IMR-90 (cell line): ENCODE measurements around the gene WDR70. TPM values are rescaled to one million over a fixed set of nuclear protein-coding genes. Genes with fewer than 3 reads are reported as not detected.

Experiments
- ATAC-seq: fragments of 200-7000 bp; cut with Tn5 transposase; 2 replicates; pipeline ENCODE4 v1.9.1; 2020; ENCODE audit warnings: low read depth, mild to moderate bottlenecking, moderate library complexity
- BruUV-seq: library from RNA; stranded (reverse); fragments of 400-500 nt; replicated peaks from 2 replicates; lab custom pipeline; 2021; lab: Mats Ljungman, UMichigan
- CTCF ChIA-PET: fragments of 300-600 bp; formaldehyde crosslinking; extraction: SDS; loops from one replicate; lab custom pipeline; 2021; ENCODE audit warnings: antibody characterized with exemption; lab: Yijun Ruan, JAX
- POLR2A ChIA-PET: fragments of 300-600 bp; sonication (Branson Sonifier 250); formaldehyde crosslinking; loops from one replicate; lab custom pipeline; 2022; ENCODE audit warnings: antibody characterized with exemption; ENCODE audit not compliant: unreplicated experiment; lab: Charles Lee
- DNase-seq: peaks from one replicate; pipeline ENCODE4 v3.0.0; 2013
- H2AFZ ChIP-seq: replicated peaks from 2 replicates; pipeline ENCODE3; 2013; ENCODE audit warnings: low read length, mild to moderate bottlenecking; ENCODE audit not compliant: poor library complexity
- H2AK5ac ChIP-seq: 2 replicates; pipeline ENCODE4 v1.6.1; 2013; ENCODE audit warnings: low read depth, low read length, inconsistent platforms
- H2AK9ac ChIP-seq: replicated peaks from 2 replicates; pipeline ENCODE3; 2013; ENCODE audit warnings: mild to moderate bottlenecking, low read depth, low read length, moderate library complexity; ENCODE audit not compliant: poor library complexity
- H2BK120ac ChIP-seq: 2 replicates; pipeline ENCODE4 v1.6.1; 2013; ENCODE audit warnings: low read depth, low read length, inconsistent platforms
- H2BK15ac ChIP-seq: 3 replicates; pipeline ENCODE4 v1.6.1; 2013; ENCODE audit warnings: low read depth, low read length, inconsistent platforms
- H2BK20ac ChIP-seq: 2 replicates; pipeline ENCODE4 v1.6.1; 2013; ENCODE audit warnings: low read depth, mild to moderate bottlenecking, inconsistent platforms, low read length, moderate library complexity
- H2BK5ac ChIP-seq: 2 replicates; pipeline ENCODE4 v1.6.1; 2013; ENCODE audit warnings: mild to moderate bottlenecking, low read depth, low read length, inconsistent platforms; ENCODE audit not compliant: poor library complexity, severe bottlenecking
- H3K14ac ChIP-seq: replicated peaks from 2 replicates; pipeline ENCODE4 v1.6.1; 2013; ENCODE audit warnings: low read depth, low read length, inconsistent platforms
- H3K18ac ChIP-seq: 2 replicates; pipeline ENCODE4 v1.6.1; 2013; ENCODE audit warnings: low read depth, low read length, control low read depth
- H3K23ac ChIP-seq: 2 replicates; pipeline ENCODE4 v1.6.1; 2013; ENCODE audit warnings: low read depth, low read length, inconsistent platforms
- H3K27ac ChIP-seq: 2 replicates; pipeline ENCODE4 v1.5.1; 2013; ENCODE audit warnings: mild to moderate bottlenecking, control low read depth, low read length; ENCODE audit not compliant: insufficient read depth
- H3K27me3 ChIP-seq: 2 replicates; pipeline ENCODE4 v1.6.1; 2013; ENCODE audit warnings: low read length; ENCODE audit not compliant: control insufficient read depth, insufficient read depth
- H3K36me3 ChIP-seq: 2 replicates; pipeline ENCODE4 v1.6.1; 2013; ENCODE audit warnings: low read length, mixed read lengths; ENCODE audit not compliant: control insufficient read depth, insufficient read depth
- H3K4ac ChIP-seq: 2 replicates; pipeline ENCODE4 v1.6.1; 2013; ENCODE audit warnings: low read depth, low read length, inconsistent platforms
- H3K4me1 ChIP-seq: 2 replicates; pipeline ENCODE4 v1.6.1; 2013; ENCODE audit warnings: low read length, mixed read lengths; ENCODE audit not compliant: control insufficient read depth, insufficient read depth
- H3K4me2 ChIP-seq: 2 replicates; pipeline ENCODE4 v1.6.1; 2013; ENCODE audit warnings: low read depth, mild to moderate bottlenecking, control low read depth, low read length, moderate library complexity
- H3K4me3 ChIP-seq: 2 replicates; pipeline ENCODE4 v1.5.1; 2013; ENCODE audit warnings: low read depth, mild to moderate bottlenecking, control low read depth, low read length, moderate library complexity; ENCODE audit not compliant: insufficient read depth
- H3K56ac ChIP-seq: 2 replicates; pipeline ENCODE4 v1.6.1; 2013; ENCODE audit warnings: low read length, inconsistent platforms; ENCODE audit not compliant: insufficient read depth; ENCODE audit errors: extremely low read depth
- H3K79me1 ChIP-seq, 2 experiments: 2 replicates each; pipeline ENCODE4 v1.6.1; 2013; ENCODE audit warnings: low read length in 2 of 2, inconsistent platforms in 1 of 2, low read depth in 1 of 2
- H3K9ac ChIP-seq: 2 replicates; pipeline ENCODE4 v1.6.1; 2013; ENCODE audit warnings: low read depth, low read length, control low read depth
- H3K9me1 ChIP-seq: 2 replicates; pipeline ENCODE4 v1.6.1; 2013; ENCODE audit warnings: low read length, inconsistent platforms; ENCODE audit not compliant: insufficient read depth
- H3K9me3 ChIP-seq: 2 replicates; pipeline ENCODE4 v1.6.1; 2013; ENCODE audit warnings: low read length; ENCODE audit not compliant: control insufficient read depth, insufficient read depth
- H4K20me1 ChIP-seq: 2 replicates; pipeline ENCODE4 v1.6.1; 2013; ENCODE audit warnings: low read length, inconsistent platforms; ENCODE audit not compliant: insufficient read depth
- H4K5ac ChIP-seq: 2 replicates; pipeline ENCODE4 v1.6.1; 2013; ENCODE audit warnings: mild to moderate bottlenecking, low read depth, low read length, control low read depth
- H4K8ac ChIP-seq, 2 experiments: 2 replicates each; pipeline ENCODE4 v1.6.1; 2013; ENCODE audit warnings: low read depth in 2 of 2, low read length in 2 of 2, control low read depth in 1 of 2, inconsistent platforms in 1 of 2
- H4K91ac ChIP-seq: 2 replicates; pipeline ENCODE4 v1.6.1; 2013; ENCODE audit warnings: low read depth, low read length, inconsistent platforms; ENCODE audit not compliant: insufficient read depth
- CEBPB ChIP-seq: IDR thresholded peaks from 2 replicates; pipeline ENCODE4 v1.6.1; 2012; ENCODE audit warnings: low read depth, low read length, improper control_type of control experiment
- CTCF ChIP-seq: conservative IDR thresholded peaks from 2 replicates; pipeline ENCODE4 v1.5.1; 2012; ENCODE audit warnings: mild to moderate bottlenecking, low read depth, low read length, improper control_type of control experiment
- ELK1 ChIP-seq: fragments of 150-350 bp; IDR thresholded peaks from 2 replicates; pipeline ENCODE4 v1.6.1; 2016; ENCODE audit warnings: low read depth, mild to moderate bottlenecking, low read length, moderate library complexity, borderline replicate concordance
- FOS ChIP-seq: fragments of 150-350 bp; IDR thresholded peaks from 2 replicates; pipeline ENCODE4 v1.6.1; 2016; ENCODE audit warnings: low read depth, low read length
- MXI1 ChIP-seq: IDR thresholded peaks from 2 replicates; pipeline ENCODE4 v1.6.1; 2012; ENCODE audit warnings: low read depth, mild to moderate bottlenecking, low read length, moderate library complexity, borderline replicate concordance
- POLR2A ChIP-seq: IDR thresholded peaks from 2 replicates; pipeline ENCODE4 v1.6.1; 2012; ENCODE audit warnings: mild to moderate bottlenecking, low read depth, low read length
- RAD21 ChIP-seq: IDR thresholded peaks from 2 replicates; pipeline ENCODE4 v1.6.1; 2012; ENCODE audit warnings: low read length, improper control_type of control experiment
- RCOR1 ChIP-seq: IDR thresholded peaks from 2 replicates; pipeline ENCODE4 v1.6.1; 2012; ENCODE audit warnings: mild to moderate bottlenecking, low read length, improper control_type of control experiment; ENCODE audit not compliant: insufficient replicate concordance
- SMC3 ChIP-seq: fragments of 150-350 bp; IDR thresholded peaks from 2 replicates; pipeline ENCODE4 v1.6.1; 2016; ENCODE audit warnings: low read depth, mild to moderate bottlenecking, antibody characterized with exemption, low read length, moderate library complexity
- USF2 ChIP-seq: fragments of 150-350 bp; IDR thresholded peaks from 2 replicates; pipeline ENCODE4 v1.6.1; 2017; ENCODE audit warnings: mild to moderate bottlenecking, antibody characterized with exemption, low read length, low read depth
- WGBS, 2 experiments: methylation state at CpG; one replicate each; pipeline versions ENCODE4 v1.1.5 to v1.1.7; 2013; ENCODE audit warnings: missing lambda C conversion rate in 2 of 2; ENCODE audit not compliant: insufficient read length in 1 of 2; ENCODE audit errors: extremely low coverage in 2 of 2; 5-methylcytosine and 5-hydroxymethylcytosine counted together
- dilution Hi-C: fragments of 300-500 bp; cut with HindIII; formaldehyde crosslinking; loops from one replicate; pipeline ENCODE4 v1.14.3; 2018; ENCODE audit warnings: low sequenced_read_pairs; ENCODE audit not compliant: unreplicated experiment
- in situ Hi-C: fragments of 300-500 bp; cut with MboI; formaldehyde crosslinking; loops from 3 replicates; pipeline ENCODE4 v1.14.3; 2019; ENCODE audit warnings: low sequenced_read_pairs, inconsistent platforms, mixed read lengths
- intact Hi-C: fragments of 100-400 bp; cut with micrococcal nuclease; formaldehyde crosslinking; loops from 2 replicates; pipeline ENCODE4 v1.10.0; 2022
- polyA plus RNA-seq, 3 experiments: library from polyadenylated mRNA; depleted of rRNA; stranded (reverse); fragments of >200 nt; gene quantifications; 2 replicates each; pipeline ENCODE4 v1.2.3, GENCODE V29; 2012; ENCODE audit warnings: low replicate concordance in 1 of 3
- total RNA-seq: library from RNA; depleted of rRNA; stranded (reverse); fragments of >200 nt; gene quantifications from 2 replicates; pipeline ENCODE4 v1.2.3, GENCODE V29; 2012

Gene WDR70
- total and polyA plus RNA-seq, 2 of the 4 experiments (the other 2 are of a cell fraction) = 16.7 to 29.9 TPM

- H3K4ac ChIP-seq = no peak overlapping the region
- peaks cover 3% of the 10 kb centered on the region; the same call in 1 of the 2 replicates for H3K9me1 ChIP-seq
- H3K4me3 ChIP-seq = no peak overlapping the region
- H3K14ac ChIP-seq = no peak overlapping the region
- no peak overlapping the region for H3K4me2 ChIP-seq
- in situ Hi-C loops (no loop called here), dilution Hi-C loops (no loop called here), intact Hi-C loops (no loop called here)
- no TSS peak for BruUV-seq
- H2BK15ac ChIP-seq = no peak overlapping the region
- H2AK5ac ChIP-seq = no peak overlapping the region
- ChIA-PET CTCF (no interaction called here), POLR2A (no interaction called here)
- no peak overlapping the region for H3K56ac ChIP-seq
- no peak overlapping the region for H2AFZ ChIP-seq
- no peak overlapping the region for H3K9ac ChIP-seq
- H2BK120ac ChIP-seq = no peak overlapping the region
- no peak overlapping the region for H4K8ac ChIP-seq
- no peaks in the 10 kb centered on the region for H3K27me3 ChIP-seq
- no peaks in the 10 kb centered on the region for H3K79me1 ChIP-seq
- DNase-seq (no peak), ATAC-seq (no peak)
- no peak overlapping the region for H2BK5ac ChIP-seq
- peaks cover 2% of the 10 kb centered on the region; the same call in 1 of the 2 replicates for H3K9me3 ChIP-seq
- no peak overlapping the region for H4K91ac ChIP-seq
- no peak overlapping the region for H3K23ac ChIP-seq
- TF ChIP-seq FOS (no peak), ELK1 (no peak), CTCF (no peak), CEBPB (no peak), MXI1 (no peak), RAD21 (no peak), USF2 (no peak), RCOR1 (no peak), POLR2A (no peak), SMC3 (no peak)
- H4K20me1 ChIP-seq = no peaks in the 10 kb centered on the region
- no peak overlapping the region for H2AK9ac ChIP-seq
- no peak overlapping the region for H2BK20ac ChIP-seq
- H4K5ac ChIP-seq = no peak overlapping the region
- H3K27ac ChIP-seq = no peak overlapping the region
- H3K4me1 ChIP-seq = no peaks in the 10 kb centered on the region
- H3K18ac ChIP-seq = no peak overlapping the region
- WGBS, 2 experiments = no CpG with 5 or more reads among the region's 3 CpGs
- 0 out of 2 replicates have a peak, but pooled peaks cover 2% of the 10 kb centered on the region for H3K36me3 ChIP-seq
These were observed 316.5 kb downstream of the WDR70 start for GRCh38 chr5:37695647-37696046.
